ENCODE results near the gene PREX1.
"Not testable (repeated sequence)": the region's sequence is repeated elsewhere in the genome, so short reads cannot be mapped to it uniquely, and the experiment has no call there.

Gene PREX1

GRCh38 chr20:48826480-48826879 is 1.3 kb downstream of the PREX1 start:
- not testable (repeated sequence) for DNase-seq

- no peak for DNase-seq
Observed at GRCh38 chr20:48826069-48826468, 1.7 kb downstream of the PREX1 start.

GRCh38 chr20:48825566-48825920 is 2.3 kb downstream of the PREX1 start:
- DNase-seq = no peak

- no peak for DNase-seq
Observed at GRCh38 chr20:48824830-48825565, 2.8 kb downstream of the PREX1 start.

- no peak for DNase-seq
Observed at GRCh38 chr20:48823960-48824498, 3.8 kb downstream of the PREX1 start.

GRCh38 chr20:48823476-48823875 is 4.3 kb downstream of the PREX1 start:
- no peak for DNase-seq

GRCh38 chr20:48822879-48823385 is 4.9 kb downstream of the PREX1 start:
- DNase-seq = no peak

- no peak for DNase-seq
Observed at GRCh38 chr20:48822178-48822577, 5.6 kb downstream of the PREX1 start.

- DNase-seq = no peak
Observed at GRCh38 chr20:48821261-48821920, 6.4 kb downstream of the PREX1 start.

GRCh38 chr20:48820649-48820973 is 7.2 kb downstream of the PREX1 start:
- DNase-seq = no peak

- no peak for DNase-seq
Observed at GRCh38 chr20:48819821-48820648, 7.8 kb downstream of the PREX1 start.

GRCh38 chr20:48819089-48819488 is 8.7 kb downstream of the PREX1 start:
- no peak for DNase-seq

GRCh38 chr20:48818481-48818987 is 9.3 kb downstream of the PREX1 start:
- DNase-seq = no peak

GRCh38 chr20:48818031-48818370 is 9.8 kb downstream of the PREX1 start:
- no peak for DNase-seq

GRCh38 chr20:48817367-48818030 is 10.3 kb downstream of the PREX1 start:
- DNase-seq = no peak

- no peak for DNase-seq
Observed at GRCh38 chr20:48816282-48817205, 11.3 kb downstream of the PREX1 start.

GRCh38 chr20:48815537-48815936 is 12.3 kb downstream of the PREX1 start:
- DNase-seq = no peak

GRCh38 chr20:48814633-48815032 is 13.2 kb downstream of the PREX1 start:
- no peak for DNase-seq

- DNase-seq = no peak
Observed at GRCh38 chr20:48813930-48814546, 13.8 kb downstream of the PREX1 start.

GRCh38 chr20:48813446-48813747 is 14.4 kb downstream of the PREX1 start:
- DNase-seq = no peak
